HCEC 1CT (cell line): Measurements from ENCODE around the gene PTPRD.

Experiments
- DNase-seq: peaks from one replicate; pipeline ENCODE4 v3.0.0-alpha.2; 2017

Gene PTPRD

DNA sequence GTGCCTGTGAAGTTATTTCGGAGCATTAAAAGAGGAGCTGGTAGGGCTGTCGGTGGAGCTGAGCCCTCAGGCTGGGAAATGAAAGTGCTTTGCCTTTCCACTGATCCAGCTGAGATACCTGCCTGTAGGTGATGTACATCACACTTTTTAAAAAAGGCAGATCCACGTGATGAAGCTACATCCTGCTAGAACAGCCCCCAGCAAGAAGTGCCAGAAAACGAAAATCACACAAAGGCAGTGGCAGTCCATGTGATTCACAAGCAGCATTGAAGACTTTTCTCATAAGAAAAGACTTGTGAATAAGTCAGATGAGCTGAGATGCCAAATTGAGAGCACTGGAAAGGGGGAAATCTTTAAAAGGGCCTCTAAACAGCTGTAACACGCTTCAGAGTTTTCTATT lies 765.1 kb downstream of the PTPRD start:
- DNase-seq = no peak

DNA sequence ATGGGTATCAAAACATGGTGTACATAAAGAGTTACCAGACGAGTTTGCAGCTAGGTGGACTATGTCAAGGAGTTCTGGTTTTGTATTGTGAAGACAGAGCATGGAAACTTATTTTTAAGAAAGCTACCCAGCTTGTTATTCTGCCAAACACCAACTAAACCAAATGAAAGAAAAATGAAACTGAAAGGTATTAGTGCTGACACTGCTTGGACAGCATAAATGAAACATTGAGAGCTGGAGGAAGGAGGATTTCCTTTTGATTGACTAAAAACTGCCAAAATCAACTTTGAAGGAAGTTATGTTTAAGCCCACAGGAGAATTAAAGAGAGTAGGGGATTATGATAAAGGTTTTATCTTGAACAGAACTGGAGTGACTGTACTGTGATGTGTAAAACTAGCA lies 766.2 kb downstream of the PTPRD start:
- no peak for DNase-seq

DNA sequence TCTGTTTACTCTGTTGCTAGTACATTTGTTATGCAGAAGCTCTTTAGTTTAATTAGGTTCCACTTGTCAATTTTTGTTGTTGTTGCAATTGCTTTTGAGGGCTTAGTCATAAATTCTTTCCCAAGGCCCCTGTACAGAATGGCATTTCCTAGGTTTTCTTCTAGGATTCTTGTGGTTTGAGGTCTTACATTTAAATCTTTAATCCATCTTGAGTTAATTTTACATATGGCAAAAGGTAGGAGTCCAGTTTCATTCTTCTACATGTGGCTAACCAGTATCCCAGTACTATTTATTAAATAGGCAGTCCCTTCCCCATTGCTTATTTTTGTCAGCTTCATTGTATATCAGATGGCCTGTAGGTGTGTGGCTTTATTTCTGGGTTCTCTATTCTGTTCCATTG lies 792.4 kb downstream of the PTPRD start:
- DNase-seq = no peak

DNA sequence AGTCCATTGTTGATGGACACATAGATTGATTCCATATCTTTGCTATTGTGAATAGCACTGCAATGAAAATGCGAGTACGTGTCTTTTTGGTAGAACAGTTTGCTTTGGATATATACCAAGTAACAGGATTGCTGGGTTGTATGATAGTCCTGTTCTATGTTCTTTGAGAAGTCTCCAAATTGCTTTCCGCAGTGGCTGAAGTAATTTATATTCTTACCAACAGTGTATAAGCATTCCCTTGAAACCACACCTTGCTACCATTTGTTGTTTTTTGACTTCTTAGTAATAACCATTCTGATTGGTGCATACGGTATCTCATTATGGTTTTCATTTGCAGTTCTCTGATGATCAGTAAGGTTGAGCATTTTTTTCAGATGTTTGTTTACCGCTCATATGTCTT lies 792.9 kb downstream of the PTPRD start:
- no peak for DNase-seq

DNA sequence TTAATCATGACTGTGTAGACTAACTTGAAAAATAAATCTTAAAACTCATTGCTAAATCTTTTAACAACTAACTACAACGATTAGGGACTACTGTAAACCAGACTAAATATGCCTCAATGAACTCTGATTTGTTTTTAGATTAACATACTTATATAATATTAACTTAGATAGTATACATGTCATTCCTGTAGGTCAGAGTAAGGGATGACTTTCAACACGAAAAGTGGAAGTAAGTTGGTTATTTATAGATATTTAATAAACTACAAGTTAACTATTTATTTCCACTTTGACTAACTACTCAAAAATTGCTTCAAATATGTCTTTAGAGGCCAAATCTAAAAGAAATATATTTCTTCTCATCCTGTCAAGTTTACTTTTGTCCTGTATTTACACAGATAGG lies 795.6 kb downstream of the PTPRD start:
- no peak for DNase-seq

DNA sequence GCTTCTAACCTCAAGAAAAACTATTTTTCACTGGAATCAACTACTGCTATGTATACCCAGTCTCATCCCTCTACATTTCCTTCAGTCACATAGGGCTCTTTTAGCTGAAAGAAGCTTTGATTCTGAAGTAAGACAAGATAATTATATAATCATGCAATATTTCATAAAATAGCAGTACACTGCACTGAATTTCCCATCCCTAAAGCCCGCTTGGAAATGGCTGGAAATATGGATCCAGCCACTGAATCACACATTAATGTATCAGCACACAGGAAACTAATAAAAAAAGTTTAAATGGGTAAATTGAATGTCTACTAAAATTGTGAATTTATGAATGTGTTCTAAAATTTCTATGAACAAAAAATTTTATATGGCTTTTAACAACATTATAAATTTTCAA lies 808.7 kb downstream of the PTPRD start:
- DNase-seq = no peak

DNA sequence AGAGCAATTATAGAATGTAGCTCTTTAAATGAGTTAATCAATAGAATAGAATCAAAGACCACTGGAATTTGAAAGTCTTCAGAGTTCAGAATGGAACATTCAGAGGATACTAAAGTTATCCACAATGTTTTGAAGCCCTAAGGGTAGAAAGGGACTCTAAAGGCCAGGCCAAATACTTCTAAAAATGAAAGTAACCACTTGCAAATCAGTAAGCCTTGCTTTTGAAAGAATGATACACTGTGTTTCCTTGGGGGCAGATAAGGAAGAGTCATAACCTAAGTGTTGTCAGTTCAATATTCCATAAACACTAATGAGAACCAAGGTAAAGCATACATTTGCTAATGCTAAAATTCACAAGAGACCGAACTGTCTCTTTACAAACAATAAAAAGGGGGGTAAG lies 813.5 kb downstream of the PTPRD start:
- DNase-seq = no peak

DNA sequence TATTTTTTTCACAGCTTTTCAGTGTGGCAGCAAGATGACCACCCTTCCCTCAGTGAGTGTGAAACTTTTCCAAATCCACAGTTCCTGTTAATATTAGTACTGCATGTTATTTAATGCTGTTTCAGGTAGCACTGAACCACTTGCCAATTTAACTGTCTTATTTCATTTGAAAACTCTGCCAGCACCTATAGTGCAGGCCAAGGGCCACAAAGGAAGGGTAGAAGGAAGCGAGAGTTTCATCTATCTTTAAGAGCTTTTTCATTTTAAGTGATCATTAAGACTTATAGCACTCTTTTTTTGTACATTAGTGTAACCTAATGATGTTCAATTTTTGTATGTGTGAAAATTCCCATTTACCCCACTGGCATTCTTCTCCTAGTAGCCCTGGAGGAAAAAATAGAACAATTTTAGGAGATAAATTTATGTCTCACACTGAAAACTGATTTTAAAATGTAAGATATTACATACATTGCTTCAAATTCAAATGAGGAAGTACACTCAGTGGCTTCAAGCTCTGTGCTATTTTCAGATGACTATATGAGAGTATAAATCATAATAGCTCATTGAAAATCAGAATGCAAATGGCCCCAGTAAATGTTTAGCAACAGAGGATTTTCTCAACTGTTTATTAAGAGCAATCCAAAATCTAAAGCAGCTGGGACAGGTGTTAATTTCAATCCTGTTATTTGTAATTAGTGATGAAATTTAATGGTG lies 820.5 kb downstream of the PTPRD start:
- no peak for DNase-seq

DNA sequence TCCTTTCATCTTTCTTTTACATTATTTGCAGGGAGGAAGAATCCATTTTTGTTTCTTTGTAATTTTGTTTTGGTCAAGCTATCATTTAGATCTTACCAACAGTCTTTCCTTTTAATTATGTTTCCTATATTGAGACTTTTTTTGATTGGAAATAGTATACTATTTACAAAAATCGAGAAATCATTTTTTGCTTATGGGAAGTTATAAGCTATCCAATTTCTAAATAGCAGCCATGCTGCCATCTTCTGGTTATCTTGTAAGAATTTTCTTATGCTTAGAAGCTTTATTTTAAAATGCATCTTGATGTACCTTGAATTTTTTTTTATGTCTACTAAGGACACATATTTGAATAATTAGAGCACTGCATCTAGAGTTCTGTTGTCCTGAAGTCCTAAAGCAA lies 821.2 kb downstream of the PTPRD start:
- DNase-seq = no peak

DNA sequence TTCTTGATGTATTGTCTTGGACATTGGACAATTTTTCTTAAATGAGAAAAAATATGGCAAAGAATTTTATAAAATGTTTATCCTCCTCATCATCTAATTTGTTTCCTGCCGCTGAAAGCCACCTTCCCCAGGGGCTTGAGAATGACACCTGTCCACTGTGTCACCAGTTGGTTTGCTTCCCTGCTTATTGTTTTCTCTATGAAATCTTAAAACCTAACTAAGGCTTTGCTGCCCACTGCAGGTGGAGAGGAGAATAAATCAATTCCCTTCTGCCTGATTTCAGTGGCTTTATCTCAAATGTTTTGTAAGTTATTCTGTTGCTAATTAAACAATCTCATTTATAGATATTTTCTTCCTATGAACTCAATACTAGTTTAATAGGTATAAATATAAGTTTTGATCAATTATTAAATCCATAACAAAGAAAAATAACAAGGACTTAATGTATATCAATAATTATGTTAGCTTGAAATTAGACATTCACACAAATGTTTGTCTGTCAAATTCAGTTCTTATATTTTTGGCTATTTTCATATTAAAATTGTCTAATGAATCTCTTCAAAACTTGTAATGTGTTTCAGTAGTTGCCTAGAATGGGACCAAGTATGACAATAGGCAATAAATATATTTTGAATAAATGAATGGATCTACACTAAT lies 822.5 kb downstream of the PTPRD start:
- DNase-seq = no peak

DNA sequence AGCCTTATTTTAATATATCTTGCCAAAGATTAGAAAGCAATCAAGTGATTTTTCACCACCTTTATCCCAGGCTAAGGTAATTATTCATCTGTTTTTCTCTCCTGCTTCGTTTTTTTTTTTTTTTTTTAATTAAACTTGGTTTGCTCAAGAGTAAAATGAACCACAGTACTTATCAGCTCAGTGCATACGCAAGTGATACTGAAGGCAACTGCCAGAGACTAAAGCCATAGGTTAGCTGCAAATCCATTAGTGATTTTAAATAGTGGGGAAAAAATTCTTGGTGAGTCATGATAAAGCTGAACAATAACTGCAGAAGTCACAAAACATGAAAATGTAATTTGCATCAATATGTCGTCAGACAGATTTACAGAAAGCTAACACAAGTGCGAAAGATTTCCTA lies 829.1 kb downstream of the PTPRD start:
- no peak for DNase-seq

DNA sequence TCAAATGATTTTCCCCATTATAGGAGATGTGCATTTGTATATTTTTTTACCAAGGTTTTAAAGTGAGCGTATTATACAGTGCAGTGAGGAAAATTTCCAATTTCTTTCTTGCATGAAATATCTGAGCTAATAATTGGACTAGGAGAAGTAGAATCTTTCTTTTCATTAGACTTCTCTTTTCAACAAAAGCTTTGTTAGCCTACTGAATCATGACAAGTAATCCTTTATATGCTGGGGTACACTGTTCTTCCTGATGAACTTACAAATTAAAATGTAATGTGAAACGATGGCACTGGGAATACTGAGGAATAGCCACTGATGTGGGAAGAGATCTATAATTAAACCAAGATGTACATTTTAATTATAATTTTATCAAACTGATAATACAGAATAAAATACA lies 829.6 kb downstream of the PTPRD start:
- no peak for DNase-seq

DNA sequence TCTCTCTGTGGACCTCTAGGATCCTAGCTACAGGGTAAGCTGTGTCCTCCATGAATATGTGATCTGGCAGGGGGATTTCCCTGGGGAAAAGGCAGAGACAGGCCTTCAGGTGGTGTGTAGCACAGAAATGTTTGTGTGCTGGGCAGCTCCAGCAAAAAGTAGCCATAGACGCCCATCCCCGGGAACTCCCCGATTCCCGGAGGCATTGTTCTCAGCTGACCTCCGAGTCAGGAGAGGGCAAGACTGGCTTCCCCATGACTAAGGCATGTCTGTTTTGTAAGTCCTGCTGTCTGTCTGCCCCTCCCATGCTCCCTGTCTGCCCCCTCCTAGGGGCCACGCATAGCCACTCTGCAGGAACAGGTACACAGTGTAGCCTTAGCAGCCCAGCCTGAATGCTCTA lies 834.5 kb downstream of the PTPRD start:
- DNase-seq = no peak

DNA sequence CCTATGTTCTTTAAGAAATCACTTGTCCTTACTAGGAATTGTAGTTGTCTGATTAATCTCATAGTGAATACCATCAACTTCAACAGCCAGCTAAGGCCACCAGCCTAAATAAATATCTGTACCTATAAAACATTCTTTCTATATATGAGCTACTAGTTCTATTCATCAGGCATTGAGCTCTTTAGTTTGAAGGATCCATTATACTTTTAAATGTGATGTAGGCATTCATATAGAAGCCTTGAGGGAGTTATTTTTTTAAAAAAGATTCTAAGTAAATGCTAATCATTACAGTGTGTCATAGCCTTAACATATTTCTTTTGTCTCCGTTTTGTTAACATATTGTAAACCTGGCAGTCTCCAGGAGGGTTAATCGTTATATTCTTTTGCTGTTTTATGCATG lies 838.3 kb downstream of the PTPRD start:
- no peak for DNase-seq

DNA sequence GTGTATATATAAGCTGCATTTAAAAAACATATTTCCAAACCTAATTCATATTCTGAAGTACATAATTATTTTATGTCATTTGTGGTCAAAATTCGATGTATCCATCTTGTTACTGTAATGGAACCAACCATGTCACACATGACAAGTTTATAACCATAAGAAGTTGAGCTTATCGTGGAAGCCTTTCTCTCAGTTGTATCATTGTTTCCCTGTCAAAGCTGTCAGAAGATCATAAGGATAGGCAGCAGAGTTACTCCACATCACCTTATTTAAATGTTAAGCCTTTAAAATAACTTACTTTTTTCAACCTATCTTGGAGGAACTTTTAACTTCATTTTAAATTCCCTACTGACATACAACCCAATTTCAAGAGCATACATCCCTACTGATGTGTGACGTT lies 841.5 kb downstream of the PTPRD start:
- DNase-seq = no peak

DNA sequence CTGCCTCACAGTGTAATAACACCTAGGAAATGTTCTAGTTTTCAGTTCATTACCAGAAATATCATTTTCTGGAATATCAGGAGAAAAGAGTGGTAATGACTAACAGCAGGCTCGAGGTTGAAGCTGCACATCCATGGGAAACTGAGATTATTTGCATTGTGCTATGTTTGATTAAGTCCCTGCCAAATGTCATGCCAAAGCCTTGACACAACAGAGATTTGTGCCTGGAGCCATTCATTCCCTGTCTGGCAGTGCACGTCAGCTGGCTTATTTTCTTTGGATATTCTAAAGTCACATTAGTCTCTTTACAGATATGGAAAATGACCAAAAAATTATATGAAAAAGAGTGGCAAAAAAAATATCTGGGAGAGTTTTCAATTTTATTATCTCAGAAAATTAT lies 848.0 kb downstream of the PTPRD start:
- DNase-seq = no peak

DNA sequence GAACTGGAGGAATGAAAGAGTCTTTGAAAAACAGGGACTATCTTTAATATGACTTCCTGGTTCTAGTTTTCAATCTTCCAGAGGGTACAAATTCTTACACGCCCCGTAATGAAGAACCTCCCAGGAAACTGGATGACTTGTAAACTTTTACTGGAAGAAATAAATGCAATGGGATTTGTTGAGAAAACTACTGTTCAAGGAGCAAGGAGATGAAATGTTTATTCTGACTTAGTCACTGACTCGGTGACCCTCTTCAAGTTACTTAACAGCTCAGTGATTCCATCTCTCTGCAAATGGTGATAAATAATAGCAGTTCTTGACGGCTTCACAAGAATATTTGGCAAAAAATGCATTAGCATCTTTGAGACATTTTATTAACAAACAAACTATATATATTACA lies 858.6 kb downstream of the PTPRD start:
- DNase-seq = no peak

DNA sequence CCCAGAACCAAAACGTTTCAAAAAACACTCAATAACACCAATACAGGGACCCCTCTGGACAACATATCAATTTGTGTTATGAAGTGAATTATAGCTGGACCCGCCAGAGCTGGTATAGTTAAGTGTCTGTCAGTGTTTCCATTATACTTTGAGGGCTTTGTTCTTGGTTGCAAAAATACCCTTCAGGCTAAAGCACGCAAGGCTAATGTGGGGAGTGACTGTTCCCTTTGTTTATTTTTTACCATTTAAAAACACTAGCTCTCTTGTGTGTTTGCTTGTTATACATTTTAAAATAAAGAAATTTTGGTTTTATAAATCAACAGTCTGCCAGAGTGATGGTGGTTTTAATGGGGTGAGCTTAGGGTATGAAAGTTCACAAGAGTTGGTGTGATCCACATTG lies 859.5 kb downstream of the PTPRD start:
- DNase-seq = no peak

DNA sequence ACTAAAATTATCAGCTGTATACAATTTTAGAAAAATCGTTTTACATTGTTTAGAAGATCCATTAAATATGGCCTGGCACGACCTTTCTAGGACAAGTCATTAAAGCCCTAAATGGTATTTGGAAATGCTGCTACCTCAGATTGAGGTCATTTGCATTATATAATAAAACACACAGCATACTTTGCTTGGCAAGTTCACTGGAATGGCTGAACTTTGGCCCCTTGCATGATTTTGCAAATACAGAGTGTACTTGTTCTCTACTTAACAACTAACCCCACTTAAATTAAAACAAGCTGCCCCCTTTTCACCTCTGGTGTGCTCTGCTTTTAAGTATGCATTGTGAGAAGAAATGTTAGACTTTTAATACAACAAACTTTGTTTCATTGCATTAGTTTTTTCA lies 860.1 kb downstream of the PTPRD start:
- no peak for DNase-seq

DNA sequence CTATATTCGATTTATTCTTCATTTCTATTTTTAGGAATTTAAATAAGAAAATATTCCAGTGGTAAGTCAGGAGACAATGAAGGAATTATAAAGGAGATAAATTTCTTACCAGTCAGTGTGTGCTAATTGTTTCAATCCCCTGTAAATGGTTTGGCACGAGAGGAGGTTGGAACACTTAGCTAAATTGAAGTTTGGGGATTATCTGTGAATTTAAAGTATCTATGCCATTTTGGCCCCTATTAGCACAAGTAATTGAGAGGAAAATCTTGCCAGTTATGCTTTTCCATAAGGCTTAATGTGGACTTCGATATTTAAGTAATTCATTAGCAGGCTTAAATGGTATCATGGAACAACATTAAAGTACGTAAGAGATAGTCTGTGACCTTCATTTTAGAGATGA lies 860.8 kb downstream of the PTPRD start:
- DNase-seq = no peak

DNA sequence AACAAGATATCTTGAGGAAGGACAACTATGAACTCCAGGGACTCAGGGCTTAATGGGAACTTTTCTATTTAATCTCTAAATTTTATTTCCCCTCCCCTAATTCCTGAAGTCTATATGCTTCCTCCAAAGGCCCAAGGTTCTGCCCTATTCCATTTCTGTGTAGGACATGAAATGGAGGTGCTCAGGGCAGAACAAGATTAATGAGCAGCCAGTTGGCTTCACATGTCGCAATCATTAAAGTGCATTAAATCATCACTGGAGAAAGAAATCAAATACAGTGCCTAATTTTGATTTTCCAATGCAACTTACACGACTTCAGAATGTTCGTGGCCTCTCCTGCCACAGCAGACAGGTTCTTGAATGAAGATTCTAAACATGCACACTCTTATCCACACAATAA lies 862.1 kb downstream of the PTPRD start:
- DNase-seq = no peak

DNA sequence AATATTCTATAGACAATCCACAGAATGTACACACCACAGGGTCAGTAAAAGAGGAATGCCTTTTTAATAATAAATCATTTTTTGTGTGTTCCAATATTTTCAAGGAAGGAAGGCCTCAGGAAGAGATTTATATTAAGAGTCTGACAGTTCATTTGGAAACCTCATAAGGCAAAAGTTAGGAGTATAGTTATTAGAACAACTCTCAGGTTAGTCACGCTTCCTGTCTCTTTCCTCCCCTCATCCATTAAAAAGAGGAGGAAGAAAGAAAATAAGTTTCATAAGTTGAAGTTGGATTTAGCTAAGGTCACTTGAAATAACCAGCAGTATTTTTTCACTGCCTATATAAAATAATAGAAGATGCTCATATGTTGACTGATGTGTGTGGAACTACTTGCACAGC lies 863.2 kb downstream of the PTPRD start:
- DNase-seq = no peak

DNA sequence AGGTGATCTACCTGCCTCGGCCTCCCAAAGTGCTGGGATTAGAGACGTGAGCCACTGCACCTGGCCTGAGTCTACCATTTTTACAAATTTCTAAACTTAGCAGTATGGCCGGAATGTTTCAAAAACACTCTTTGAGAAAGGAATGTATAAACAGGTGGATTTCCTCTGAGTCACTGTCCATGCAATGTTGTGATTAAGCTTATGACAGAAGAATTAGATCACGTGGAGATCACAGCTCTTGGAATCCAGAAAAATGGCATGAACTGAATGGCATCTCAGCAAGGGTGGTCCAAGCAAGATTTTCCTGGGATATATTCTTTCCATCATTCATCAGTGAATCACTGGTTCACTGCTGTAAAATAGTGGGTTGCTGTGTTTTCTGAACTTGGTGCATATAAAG lies 865.0 kb downstream of the PTPRD start:
- DNase-seq = no peak

DNA sequence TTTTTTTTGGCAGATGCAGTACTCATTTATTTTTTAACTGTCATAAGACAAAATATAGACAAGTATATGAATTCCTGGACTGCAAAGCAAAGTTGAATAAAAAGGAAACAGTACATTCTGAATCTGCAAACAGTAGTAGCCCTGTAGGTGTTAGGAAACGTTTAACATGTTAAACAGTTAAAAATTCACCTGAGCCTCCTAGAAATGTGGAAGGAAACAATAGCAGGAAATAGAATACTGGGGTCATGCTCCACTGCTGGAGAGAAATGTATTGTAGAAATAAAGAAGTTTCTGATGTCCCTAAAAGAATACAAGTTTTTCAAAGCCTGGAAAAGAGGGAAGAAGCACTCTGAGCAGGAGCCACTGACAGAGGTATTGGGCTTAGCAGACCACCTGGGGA lies 866.0 kb downstream of the PTPRD start:
- DNase-seq = no peak

DNA sequence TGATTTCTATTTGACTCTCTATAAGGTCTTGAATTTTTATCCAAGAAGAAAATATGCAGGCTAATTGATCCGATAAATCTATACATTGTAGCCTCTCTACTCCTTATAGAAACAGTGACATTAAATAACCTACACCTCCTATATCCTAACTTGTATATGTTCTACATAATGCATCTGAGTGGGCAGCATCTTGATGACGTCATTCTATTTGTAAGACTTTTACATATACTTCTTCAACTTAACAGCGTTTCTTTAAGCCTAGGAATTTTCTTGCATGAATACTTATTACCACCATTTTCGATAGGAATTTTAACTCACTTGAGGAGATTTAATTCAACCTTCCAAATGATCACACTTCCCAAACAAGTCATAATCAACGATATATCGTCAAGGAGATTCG lies 869.0 kb downstream of the PTPRD start:
- no peak for DNase-seq
